NCI-H1417 (cell line): ENCODE data around the gene LYRM1.
"Not testable (repeated sequence)": the region's sequence is repeated elsewhere in the genome, so short reads cannot be mapped to it uniquely, and the experiment has no call there.

Experiments used
- DNase-seq, 3 experiments: peaks; one replicate each; lab custom pipeline; 2025; lab: John Stamatoyannopoulos, UW

LYRM1 gene

GRCh38 chr16:20902426-20902825 is 1.9 kb downstream of the LYRM1 start:
- DNase-seq, result no peak

GRCh38 chr16:20903116-20903898 is 2.7 kb downstream of the LYRM1 start:
- no peak for DNase-seq

DNA sequence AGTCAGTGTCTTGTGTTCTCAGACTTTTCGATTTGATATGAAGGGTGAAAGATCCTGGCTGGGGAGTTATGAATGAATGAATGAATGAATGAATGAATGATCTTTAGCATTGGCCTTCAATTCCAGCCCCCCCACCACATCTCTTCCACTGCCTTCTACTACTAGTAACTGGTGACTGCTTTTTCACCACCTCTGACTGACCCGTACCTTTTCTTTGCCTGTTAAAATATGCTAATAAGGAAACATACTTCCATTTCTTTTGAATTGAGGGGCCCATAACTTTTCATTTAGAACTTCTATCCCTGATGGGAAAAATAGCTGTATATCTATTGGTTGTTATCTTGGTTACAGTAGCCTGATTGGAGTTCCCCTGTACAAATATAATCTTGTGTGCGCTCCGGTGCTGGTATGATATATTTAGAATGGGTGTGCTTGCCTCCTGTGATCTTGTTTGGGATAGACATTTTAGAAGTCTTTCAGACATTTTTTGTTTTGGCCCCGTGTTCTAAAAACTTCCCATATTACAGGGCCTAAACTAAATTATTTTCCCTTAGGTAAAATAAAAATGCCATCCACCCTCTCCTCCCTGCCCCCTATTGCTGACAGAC is 3.4 kb downstream of the LYRM1 start:
- DNase-seq, result no peak

GRCh38 chr16:20904507-20905081 is 4.0 kb downstream of the LYRM1 start:
- peak in 1 of 3 experiments; percentile 16 for DNase-seq

- no peak for DNase-seq
Observed at GRCh38 chr16:20905576-20905975, 5.0 kb downstream of the LYRM1 start.

DNA sequence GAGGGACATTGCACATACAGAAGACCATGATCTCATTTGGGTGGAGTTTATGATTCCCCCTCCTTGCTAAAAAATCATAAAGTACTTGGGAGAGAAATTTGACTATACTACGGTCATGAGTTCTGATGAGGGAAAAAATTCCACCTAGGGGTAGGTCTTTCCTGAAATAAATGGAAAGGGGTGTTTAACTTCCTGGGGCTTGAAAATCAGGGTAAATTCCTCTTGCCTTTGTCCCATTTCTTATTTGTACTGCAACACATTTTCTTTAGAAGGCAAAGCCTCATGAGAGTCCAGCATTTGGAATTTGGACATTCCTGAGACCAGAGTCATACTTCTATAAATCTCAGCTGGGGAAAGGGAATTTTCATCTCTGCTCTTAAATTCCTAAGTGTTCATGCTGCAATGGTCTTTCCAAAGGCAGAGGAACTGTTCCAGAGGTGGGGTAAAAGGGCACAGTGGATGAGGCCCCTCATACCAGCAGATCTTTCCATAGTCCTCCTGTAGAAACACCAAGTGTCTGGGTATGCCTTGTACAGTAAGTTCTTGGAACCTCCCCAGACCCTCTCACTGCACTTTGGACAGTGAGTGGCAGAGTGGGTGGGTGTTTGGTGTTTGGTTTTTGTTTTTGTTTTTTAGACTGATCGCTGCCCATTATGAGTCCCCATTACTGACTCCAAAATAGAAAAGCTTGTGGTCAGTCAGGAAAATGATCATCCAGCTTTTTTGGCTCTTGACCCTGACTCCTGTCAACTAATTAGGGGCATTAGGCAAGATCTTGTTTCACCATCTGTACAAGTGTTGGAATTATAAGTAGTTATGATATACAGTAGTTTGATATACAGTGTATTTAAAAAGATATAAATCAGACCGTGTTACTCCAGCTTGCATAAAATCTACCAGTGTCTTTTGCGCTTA is 6.0 kb downstream of the LYRM1 start:
- DNase-seq, result no peak

- no peak for DNase-seq
Observed at GRCh38 chr16:20910781-20911321, 10.3 kb downstream of the LYRM1 start.

DNA sequence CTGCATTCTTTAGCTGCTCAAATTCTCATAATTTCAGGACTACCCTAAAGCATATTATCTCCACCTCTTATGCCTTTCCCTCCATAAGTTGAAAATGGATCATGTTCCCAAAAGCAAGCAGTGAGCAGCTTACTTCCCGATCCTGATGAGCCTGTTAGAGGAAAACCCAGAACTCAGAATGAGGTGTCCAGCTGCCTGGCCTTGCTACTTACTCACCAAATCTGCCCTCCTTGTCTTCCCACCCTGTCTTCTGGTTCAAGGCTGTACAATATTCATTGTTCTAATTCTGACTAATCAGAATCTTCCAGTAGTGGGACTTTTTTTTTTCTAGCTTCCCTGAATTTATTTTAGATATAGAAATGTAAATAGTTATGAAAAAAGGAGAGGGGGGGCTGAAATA is 10.8 kb downstream of the LYRM1 start:
- no peak for DNase-seq

DNA sequence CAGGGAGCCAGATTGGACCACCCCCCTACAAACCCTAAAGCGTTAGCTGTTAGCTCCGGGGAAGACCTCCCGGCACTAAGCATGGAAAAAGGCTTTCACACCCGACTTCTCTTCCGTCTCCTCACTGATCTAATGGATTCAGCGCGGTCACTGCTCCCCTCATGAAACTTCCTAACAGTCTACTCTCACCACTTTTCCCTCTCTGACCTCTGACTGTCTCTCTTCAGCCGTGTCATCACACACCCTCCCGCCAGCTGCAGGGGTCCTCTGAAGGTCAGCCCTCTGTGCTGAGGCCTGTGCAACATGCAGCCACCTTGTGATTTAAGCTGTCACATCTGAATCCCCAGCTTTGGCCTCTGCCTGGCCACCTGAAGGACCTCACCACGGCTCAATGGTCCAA is 15.7 kb downstream of the LYRM1 start:
- DNase-seq, result no peak

DNA sequence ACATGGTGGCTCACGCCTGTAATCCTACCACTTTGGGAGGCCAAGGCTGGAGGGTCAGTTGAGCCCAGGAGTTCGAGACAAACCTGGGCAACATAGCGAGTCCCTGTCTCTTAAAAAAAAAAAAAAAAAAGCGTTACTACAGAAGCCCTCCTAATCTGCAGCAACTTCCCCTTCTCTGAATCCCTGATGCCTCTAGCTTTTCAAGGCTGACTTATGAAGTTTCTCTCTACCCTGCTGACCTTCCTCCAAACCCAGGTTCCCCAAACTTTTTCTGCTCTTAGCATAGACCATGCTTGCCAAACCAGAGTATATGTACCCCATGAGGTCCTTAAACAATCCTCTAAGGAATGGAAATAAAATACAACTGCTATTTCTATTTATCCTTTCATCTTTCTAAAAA is 16.4 kb downstream of the LYRM1 start:
- DNase-seq, result no peak

GRCh38 chr16:20918486-20919239 is 18.1 kb downstream of the LYRM1 start:
- DNase-seq, result no peak

- DNase-seq, result no peak
Observed at GRCh38 chr16:20920091-20920490, 19.5 kb downstream of the LYRM1 start.

GRCh38 chr16:20920799-20921198 is 20.2 kb downstream of the LYRM1 start:
- no peak for DNase-seq

- no peak for DNase-seq
Observed at GRCh38 chr16:20923876-20924275, 23.3 kb downstream of the LYRM1 start.

DNA sequence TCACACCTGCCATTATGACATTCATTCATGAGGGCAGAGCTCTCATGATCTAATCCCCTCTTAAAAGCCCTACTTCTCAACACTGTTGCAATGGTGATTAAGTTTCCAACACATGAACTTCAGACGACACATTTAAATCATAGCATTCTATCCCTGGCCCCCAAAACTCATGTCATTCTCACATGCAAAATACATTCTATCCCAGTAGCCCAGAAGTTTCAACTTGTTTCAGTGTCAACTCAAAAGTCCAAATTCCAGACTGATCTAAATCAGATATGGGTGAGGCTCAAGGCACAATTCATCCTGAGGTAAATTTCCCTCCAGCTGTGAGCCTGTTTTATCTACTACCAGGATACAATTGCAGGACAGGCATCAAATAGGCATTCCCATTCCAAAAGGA is 25.2 kb downstream of the LYRM1 start:
- no peak for DNase-seq

- no peak for DNase-seq
Observed at GRCh38 chr16:20928774-20929411, 28.3 kb downstream of the LYRM1 start.

- DNase-seq, result not testable (repeated sequence)
Observed at GRCh38 chr16:20929676-20930364, 29.2 kb downstream of the LYRM1 start.

DNA sequence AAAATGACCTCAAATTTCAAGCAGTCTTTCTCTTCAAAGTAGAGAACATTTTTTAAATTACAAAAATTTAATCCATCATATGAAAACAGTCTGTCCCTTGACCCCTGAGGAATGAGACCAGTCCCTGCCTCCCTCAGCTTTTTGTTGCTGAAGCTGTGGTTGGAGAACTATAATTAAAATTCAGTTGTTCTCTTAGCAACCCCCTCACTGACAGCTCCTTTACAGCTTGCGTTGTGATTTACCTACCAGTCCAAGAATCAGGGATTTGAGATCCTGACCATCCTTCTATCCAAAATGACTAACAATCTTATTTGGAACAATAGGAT is 29.8 kb downstream of the LYRM1 start:
- peak in 1 of 3 experiments; percentile 19 for DNase-seq

DNA sequence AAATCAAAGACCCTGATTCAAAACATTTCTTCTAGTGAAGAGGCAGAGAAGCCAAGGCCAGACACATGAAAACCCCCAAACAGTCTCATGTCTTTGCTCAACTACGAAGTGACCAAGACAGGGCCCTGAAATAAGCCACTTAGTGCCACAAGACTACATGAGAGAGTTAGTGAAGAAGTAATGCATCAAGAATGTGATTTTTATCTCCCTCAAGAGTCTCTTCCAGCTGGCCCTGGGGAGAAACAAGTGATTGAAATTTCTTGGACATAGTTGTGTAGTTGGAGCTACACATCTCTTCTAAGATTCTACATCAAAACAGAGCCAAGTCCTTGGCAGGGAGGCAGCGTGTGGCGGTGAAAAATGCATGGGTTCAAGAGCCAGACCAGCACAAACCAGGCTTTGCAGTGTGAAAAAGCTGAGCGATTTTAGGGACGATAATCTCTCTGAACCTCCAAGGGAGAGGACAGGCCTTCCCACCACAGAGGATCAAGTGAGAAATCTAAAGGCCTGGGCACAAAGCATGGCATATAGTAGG is 30.6 kb downstream of the LYRM1 start:
- no peak for DNase-seq

DNA sequence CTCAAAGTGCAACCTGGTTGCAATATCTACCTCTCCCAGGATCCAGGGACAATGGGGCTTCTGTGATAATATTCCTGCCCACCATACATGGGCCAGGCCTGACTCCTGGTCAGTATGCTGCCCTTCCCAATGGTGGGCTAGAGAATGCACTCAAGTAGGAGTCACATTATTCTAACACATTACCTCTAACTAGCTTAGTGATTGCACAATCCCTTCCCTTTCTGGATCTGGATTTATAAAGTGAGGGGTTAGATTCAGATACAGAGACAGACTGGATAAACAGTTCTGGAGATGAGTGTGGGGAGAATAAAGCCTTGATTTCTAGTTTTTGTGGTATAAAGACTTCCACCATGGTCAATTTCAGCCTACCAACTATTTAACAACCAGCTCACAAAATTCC is 33.0 kb downstream of the LYRM1 start:
- no peak for DNase-seq
